ENCODE data around the gene CYP4F12.
A peak's percentile ranks its signal among the peaks of the same experiment; 100 is the strongest.

- TF ChIP-seq, protein P1, sequence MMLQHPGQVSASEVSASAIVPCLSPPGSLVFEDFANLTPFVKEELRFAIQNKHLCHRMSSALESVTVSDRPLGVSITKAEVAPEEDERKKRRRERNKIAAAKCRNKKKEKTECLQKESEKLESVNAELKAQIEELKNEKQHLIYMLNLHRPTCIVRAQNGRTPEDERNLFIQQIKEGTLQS (IDR thresholded peaks at IDR 0.05), result no peak
- TF ChIP-seq, protein P2, sequence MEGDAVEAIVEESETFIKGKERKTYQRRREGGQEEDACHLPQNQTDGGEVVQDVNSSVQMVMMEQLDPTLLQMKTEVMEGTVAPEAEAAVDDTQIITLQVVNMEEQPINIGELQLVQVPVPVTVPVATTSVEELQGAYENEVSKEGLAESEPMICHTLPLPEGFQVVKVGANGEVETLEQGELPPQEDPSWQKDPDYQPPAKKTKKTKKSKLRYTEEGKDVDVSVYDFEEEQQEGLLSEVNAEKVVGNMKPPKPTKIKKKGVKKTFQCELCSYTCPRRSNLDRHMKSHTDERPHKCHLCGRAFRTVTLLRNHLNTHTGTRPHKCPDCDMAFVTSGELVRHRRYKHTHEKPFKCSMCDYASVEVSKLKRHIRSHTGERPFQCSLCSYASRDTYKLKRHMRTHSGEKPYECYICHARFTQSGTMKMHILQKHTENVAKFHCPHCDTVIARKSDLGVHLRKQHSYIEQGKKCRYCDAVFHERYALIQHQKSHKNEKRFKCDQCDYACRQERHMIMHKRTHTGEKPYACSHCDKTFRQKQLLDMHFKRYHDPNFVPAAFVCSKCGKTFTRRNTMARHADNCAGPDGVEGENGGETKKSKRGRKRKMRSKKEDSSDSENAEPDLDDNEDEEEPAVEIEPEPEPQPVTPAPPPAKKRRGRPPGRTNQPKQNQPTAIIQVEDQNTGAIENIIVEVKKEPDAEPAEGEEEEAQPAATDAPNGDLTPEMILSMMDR (IDR thresholded peaks at IDR 0.05; ENCODE audit: low read depth, low read length, missing input control), result no peak
- TF ChIP-seq REST (IDR thresholded peaks at IDR 0.05), result no peak
- no peak for TF ChIP-seq GABPA (IDR thresholded peaks at IDR 0.05 in 1 of 2, conservative IDR thresholded peaks at IDR 0.05 in 1 of 2)
- TF ChIP-seq TAF1 (conservative IDR thresholded peaks at IDR 0.05), result no peak
- TF ChIP-seq RAD21 (IDR thresholded peaks at IDR 0.05), result peak in 1 of 2 donors; percentile 56
- TF ChIP-seq SP1 (IDR thresholded peaks at IDR 0.05), result peak; percentile 32
- TF ChIP-seq HNF4G (IDR thresholded peaks at IDR 0.05), result no peak
- peak; percentile 35 for TF ChIP-seq FOXA2 (IDR thresholded peaks at IDR 0.05)
- no peak for TF ChIP-seq FOXA1 (IDR thresholded peaks at IDR 0.05)
- TF ChIP-seq JUND (IDR thresholded peaks at IDR 0.05), result no peak
- no peak for TF ChIP-seq MAX (IDR thresholded peaks at IDR 0.05)
- no peak for TF ChIP-seq YY1 (IDR thresholded peaks at IDR 0.05)
These were observed 328 bp downstream of the CYP4F12 start for GRCh38 chr19:15673176-15673654.
